LNCaP clone FGC (cell line): ENCODE results near the gene CTTN.
"Not testable (repeated sequence)": the region's sequence is repeated elsewhere in the genome, so short reads cannot be mapped to it uniquely, and the experiment has no call there.

Experiments
- DNase-seq: peaks from one replicate; pipeline ENCODE4 v3.0.0-alpha.2; 2011; ENCODE audit warnings: low read depth
- H3K4me3 ChIP-seq: 2 replicates; pipeline ENCODE4 v1.5.1; 2011; ENCODE audit warnings: mild to moderate bottlenecking, low read depth, low read length, control low read depth
- CTCF ChIP-seq: IDR thresholded peaks from 2 replicates; pipeline ENCODE4 v1.5.1; 2012; ENCODE audit warnings: mild to moderate bottlenecking; ENCODE audit not compliant: control insufficient read depth, insufficient read depth; ENCODE audit errors: extremely low read depth

The CTTN gene

GRCh38 chr11:70454197-70454767, 56.0 kb downstream of the CTTN start:
- TF ChIP-seq CTCF: no peak

GRCh38 chr11:70454811-70455210, 56.5 kb downstream of the CTTN start:
- not testable (repeated sequence) for DNase-seq, H3K4me3 ChIP-seq

More at GRCh38 chr11:70454197-70454767, 56.0 kb downstream of the CTTN start:
- H3K4me3 ChIP-seq: no peak overlapping the region
- DNase-seq: no peak

- H3K4me3 ChIP-seq: no peak overlapping the region
- TF ChIP-seq CTCF: no peak
- no peak for DNase-seq
These were observed 57.0 kb downstream of the CTTN start for GRCh38 chr11:70455354-70455753.

- TF ChIP-seq CTCF: no peak
- DNase-seq: no peak
These were observed 58.7 kb downstream of the CTTN start for GRCh38 chr11:70456921-70457532.

GRCh38 chr11:70458736-70459135, 60.4 kb downstream of the CTTN start:
- TF ChIP-seq CTCF: no peak
- DNase-seq: no peak
- H3K4me3 ChIP-seq: no peak overlapping the region

More at GRCh38 chr11:70456921-70457532, 58.7 kb downstream of the CTTN start:
- H3K4me3 ChIP-seq: no peak overlapping the region

- no peak overlapping the region for H3K4me3 ChIP-seq
- no peak for DNase-seq
- no peak for TF ChIP-seq CTCF
These were observed 61.8 kb downstream of the CTTN start for GRCh38 chr11:70460111-70460510.

- TF ChIP-seq CTCF: no peak
- DNase-seq: no peak
- no peak overlapping the region for H3K4me3 ChIP-seq
These were observed 62.6 kb downstream of the CTTN start for GRCh38 chr11:70460964-70461363.
